ENCODE results near the gene TAS1R2.
A peak's percentile ranks its signal among the peaks of the same experiment; 100 is the strongest.

The TAS1R2 gene

GRCh38 chr1:18823438-18823837 lies 36.0 kb downstream of the TAS1R2 start:
- Histone ChIP-seq H3K27ac (replicated peaks) (no peak overlapping the region), H3K27me3 (ENCODE audit: insufficient read depth, poor library complexity, severe bottlenecking) (no peaks in the 10 kb centered on the region), H3K4me3 (replicated peaks; ENCODE audit: insufficient read depth, low read length) (no peak overlapping the region)
- no peak for DNase-seq (ENCODE audit: low read depth in 1 of 2, low spot score in 1 of 2)
- TF ChIP-seq SPI1 (IDR thresholded peaks at IDR 0.05; ENCODE audit: borderline replicate concordance, low read depth) (no peak), REST (IDR thresholded peaks at IDR 0.05; ENCODE audit: insufficient replicate concordance, low read depth) (no peak), CTCF (IDR thresholded peaks at IDR 0.05; ENCODE audit: insufficient read depth, low read length) (no peak), GABPA (IDR thresholded peaks at IDR 0.05; ENCODE audit: low read depth) (no peak), POLR2AphosphoS5 (IDR thresholded peaks at IDR 0.05; ENCODE audit: low read depth) (no peak)

- Histone ChIP-seq H3K27ac (replicated peaks) (no peak overlapping the region), H3K4me3 (replicated peaks; ENCODE audit: insufficient read depth, low read length) (no peak overlapping the region), H3K27me3 (ENCODE audit: insufficient read depth, poor library complexity, severe bottlenecking) (no peaks in the 10 kb centered on the region)
- DNase-seq (ENCODE audit: low read depth in 1 of 2, low spot score in 1 of 2) = peak; percentile 14 to 45
- TF ChIP-seq REST (IDR thresholded peaks at IDR 0.05; ENCODE audit: insufficient replicate concordance, low read depth) (no peak), CTCF (IDR thresholded peaks at IDR 0.05; ENCODE audit: insufficient read depth, low read length) (peak; percentile 93), POLR2AphosphoS5 (IDR thresholded peaks at IDR 0.05; ENCODE audit: low read depth) (no peak), GABPA (IDR thresholded peaks at IDR 0.05; ENCODE audit: low read depth) (no peak)
Observed at GRCh38 chr1:18820791-18821641, 38.4 kb downstream of the TAS1R2 start.

GRCh38 chr1:18819986-18820790 lies 39.3 kb downstream of the TAS1R2 start:
- no peak for TF ChIP-seq CTCF (IDR thresholded peaks at IDR 0.05; ENCODE audit: insufficient read depth, low read length)
- no peak for TF ChIP-seq SPI1 (IDR thresholded peaks at IDR 0.05; ENCODE audit: borderline replicate concordance, low read depth)
- TF ChIP-seq GABPA (IDR thresholded peaks at IDR 0.05; ENCODE audit: low read depth) = no peak
- TF ChIP-seq REST (IDR thresholded peaks at IDR 0.05; ENCODE audit: insufficient replicate concordance, low read depth) = no peak
- TF ChIP-seq POLR2AphosphoS5 (IDR thresholded peaks at IDR 0.05; ENCODE audit: low read depth) = no peak
- DNase-seq (ENCODE audit: low read depth in 1 of 2, low spot score in 1 of 2) = no peak
- Histone ChIP-seq H3K27ac (replicated peaks) (no peak overlapping the region), H3K4me3 (replicated peaks; ENCODE audit: insufficient read depth, low read length) (no peak overlapping the region), H3K27me3 (ENCODE audit: insufficient read depth, poor library complexity, severe bottlenecking) (peaks cover 2% of the 10 kb centered on the region)

All from HL-60 (cell line).